GM21360 (cell line): ENCODE data around the gene MICAL2.

ENCODE experiments used
- ATAC-seq: cut with Tn5 transposase; IDR thresholded peaks from one replicate; pipeline ENCODE4 v1.9.1; 2021; ENCODE audit warnings: mild to moderate bottlenecking, moderate library complexity; ENCODE audit not compliant: unreplicated experiment

MICAL2 gene

GRCh38 chr11:12221051-12221535, 110.7 kb downstream of the MICAL2 start:
- no peak for ATAC-seq

DNA sequence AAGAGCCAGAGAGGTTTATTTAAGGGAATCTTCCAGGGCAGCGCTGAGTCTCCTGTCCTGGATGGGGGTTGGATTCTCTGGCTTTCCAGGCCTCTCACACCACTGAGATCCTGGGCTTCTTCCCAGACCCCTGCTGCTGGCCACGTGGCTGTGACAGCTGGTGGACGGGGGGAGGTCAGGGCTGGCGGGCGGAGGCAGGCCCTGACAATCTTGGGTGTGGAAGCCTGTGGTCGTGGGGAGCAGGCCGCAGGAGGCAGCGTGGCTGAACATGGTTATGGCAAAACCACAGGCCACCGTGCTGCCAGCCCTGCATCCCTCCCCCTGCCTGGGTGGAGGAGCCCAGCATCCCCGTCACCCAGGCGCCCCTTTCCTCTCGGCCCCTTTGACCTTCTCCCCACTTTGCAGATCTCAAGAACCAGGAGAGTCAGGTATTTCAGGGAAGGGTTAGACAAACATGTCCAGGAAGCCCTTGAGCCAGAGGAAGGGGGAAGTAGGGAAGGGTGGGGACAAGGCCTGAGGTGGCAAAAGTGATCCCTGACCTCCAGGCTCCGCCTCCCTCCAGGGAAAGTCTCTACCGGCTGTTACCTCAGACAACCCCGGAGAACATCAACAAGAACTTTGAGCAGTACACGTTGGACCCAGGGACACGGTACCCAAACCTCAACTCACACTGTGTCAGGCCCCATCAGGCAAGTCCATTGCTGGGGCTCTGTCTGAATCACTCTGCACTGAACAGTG, 111.8 kb downstream of the MICAL2 start:
- no peak for ATAC-seq

- ATAC-seq = no peak
Observed at GRCh38 chr11:12223771-12224536, 113.6 kb downstream of the MICAL2 start.

DNA sequence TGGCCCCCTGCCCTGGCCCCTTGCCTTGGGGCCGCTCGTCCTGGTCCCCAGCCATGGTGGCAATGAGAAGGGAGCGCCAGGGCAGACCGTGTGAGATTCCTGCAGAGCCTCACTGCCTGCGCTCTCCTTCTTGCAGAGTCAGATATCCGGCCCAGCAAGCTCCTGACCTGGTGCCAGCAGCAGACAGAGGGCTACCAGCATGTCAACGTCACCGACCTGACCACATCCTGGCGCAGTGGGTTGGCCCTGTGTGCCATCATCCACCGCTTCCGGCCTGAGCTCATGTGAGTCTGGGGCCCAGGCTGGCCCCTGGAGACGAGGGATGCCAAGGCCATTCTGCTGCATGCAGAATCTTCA, 114.1 kb downstream of the MICAL2 start:
- ATAC-seq = no peak

DNA sequence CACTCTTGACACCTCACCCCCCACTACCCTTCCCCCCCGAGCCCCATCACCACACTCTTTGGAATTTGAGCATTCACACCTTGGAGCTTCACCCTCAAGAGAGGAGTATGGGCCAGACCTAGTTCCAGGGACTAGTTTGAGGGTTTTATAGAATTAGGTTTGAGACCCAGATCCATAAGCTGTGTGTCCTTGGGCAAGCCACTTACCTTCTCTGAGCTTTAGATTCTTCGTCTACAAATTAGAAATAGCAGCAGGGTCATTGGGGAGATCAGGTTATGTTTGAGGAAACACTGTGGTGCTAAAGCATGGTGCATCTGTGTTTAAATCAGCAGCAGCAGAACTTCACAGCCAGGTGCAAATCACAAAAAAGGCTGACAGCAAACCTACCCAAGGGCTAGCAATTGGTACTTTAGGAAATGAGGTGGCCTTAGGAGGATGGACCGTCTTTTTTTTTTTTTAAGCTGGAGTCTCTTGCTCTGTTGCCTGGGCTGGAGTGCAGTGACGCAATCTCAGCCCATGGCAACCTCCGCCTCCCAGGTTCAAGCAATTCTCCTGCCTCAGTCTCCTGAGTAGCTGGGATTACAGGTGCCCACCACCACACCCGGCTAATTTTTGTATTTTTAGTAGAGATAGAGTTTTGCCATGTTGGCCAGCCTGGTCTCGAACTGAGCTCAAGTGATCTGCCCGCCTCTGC, 114.8 kb downstream of the MICAL2 start:
- ATAC-seq = no peak

GRCh38 chr11:12226093-12226492, 115.7 kb downstream of the MICAL2 start:
- no peak for ATAC-seq

GRCh38 chr11:12229450-12230229, 119.2 kb downstream of the MICAL2 start:
- ATAC-seq = no peak

DNA sequence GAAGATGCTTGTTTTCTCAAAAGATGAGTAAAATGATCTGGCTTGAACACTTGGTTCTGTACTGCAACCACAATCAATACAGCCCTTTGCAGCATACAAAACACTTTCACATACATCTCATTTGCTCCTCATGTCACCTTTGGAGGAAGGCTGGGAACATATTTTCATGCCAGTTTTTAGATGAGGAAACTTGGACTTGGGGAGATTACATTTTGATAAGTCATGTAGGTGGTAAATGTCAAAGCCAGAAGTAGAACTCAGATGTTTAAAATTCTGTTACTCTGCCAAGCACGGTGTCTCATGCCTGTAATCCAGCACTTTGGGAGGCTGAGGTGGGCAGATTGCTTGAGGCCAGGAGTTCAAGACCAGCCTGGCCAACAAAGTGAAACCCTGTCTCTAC, 121.8 kb downstream of the MICAL2 start:
- ATAC-seq = no peak

DNA sequence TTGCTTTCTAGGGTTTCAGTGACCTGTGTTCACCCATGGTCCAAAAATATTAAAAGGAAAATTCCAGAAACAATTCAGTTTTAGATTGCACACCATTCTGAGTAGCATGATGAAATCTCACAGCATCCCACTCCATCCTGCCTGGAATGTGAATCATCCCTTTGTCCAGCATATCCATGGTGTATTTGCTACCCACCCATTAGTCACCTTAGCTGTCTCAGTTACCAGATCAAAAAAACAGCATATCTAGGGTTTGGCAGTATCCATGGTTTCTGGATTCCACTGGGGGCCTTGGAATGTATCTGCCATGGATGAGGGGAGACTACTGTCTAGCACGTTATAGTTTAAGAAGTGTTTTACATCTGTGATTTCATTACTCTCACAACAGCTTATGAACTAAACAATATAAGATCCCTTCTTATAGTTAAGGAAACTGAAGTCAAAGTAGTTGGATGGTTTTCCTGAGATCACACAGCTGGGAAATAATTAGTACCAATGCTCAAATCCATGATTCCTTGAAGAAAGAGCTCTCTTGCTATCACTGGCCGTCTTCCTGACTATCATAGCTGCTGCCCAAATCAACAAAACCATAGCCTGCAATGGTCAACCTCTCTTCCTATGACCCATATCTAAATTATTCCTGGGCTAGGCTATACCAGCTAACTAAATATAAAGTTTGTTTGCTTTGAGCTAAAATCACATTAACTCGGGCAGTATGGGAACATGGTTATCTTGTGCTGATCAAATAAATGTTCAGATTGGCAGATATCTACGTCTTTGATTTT, 122.6 kb downstream of the MICAL2 start:
- no peak for ATAC-seq

- ATAC-seq = no peak
Observed at GRCh38 chr11:12233602-12233925, 123.2 kb downstream of the MICAL2 start.

DNA sequence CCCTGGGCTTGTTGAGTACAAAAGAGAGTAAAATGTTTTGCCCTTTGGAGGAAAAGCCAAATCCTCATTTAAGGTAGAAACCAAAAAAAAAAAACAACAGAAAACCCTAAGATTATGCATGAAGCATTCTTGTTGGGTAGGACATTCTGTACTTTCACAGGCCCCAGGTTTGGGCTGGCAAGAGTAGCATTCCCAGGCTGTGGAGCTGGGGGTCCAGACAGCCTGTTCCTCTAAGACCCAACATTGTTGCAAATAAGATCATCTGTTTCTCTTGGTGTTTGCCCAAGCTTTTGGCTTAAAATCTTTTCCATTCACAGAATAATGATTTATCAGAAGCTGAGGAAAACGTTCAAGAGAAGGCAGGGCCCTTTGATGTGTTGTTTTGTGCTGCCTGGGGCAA, 123.8 kb downstream of the MICAL2 start:
- ATAC-seq = no peak

- no peak for ATAC-seq
Observed at GRCh38 chr11:12235080-12235479, 124.7 kb downstream of the MICAL2 start.

DNA sequence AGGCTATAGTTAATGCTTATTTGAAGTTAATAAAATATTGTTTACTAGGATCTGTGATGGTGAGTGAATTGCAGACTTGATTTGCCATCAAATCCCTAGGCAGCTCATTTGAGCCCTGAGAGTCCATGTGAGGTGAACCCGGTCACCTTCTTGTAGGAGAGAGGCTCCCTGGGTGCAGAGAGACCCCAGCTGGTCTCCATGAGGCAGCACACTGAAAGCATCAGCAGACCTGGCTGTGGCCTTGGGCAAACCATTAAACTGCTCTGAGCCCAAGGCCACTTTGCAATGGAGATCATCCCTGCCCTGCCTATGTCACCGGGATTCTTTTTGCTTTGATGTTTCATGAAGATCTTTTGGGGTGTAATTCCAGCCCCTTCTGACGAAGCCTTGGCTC, 125.2 kb downstream of the MICAL2 start:
- ATAC-seq = no peak

- peak; percentile 48 for ATAC-seq
Observed at GRCh38 chr11:12235947-12236743, 125.8 kb downstream of the MICAL2 start.

- ATAC-seq = no peak
Observed at GRCh38 chr11:12236744-12237101, 126.3 kb downstream of the MICAL2 start.

GRCh38 chr11:12237381-12237784, 127.0 kb downstream of the MICAL2 start:
- ATAC-seq = no peak

DNA sequence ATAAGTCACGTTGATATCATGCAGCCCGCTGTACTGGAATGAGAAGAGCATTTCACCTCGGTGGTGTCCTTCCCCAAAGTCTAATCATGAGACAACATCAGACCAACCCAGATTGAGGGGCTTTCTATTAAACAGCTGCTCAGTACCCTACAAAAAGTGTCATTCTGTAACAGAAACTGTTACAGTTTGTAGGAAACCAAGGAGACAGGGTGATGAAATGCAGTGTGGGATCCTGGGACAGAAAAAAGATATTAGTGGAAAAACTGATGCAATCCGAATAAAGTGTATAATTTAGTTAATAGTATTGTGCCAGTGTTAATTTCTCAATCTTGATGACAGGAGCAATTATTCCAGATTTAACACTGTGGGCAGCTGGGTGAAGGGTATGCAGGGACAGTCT, 128.0 kb downstream of the MICAL2 start:
- ATAC-seq = no peak

- no peak for ATAC-seq
Observed at GRCh38 chr11:12239396-12239795, 129.0 kb downstream of the MICAL2 start.

GRCh38 chr11:12239804-12240371, 129.5 kb downstream of the MICAL2 start:
- no peak for ATAC-seq
